DND-41 (cell line): ENCODE results near the gene MRPL39.

ENCODE experiments used
- ATAC-seq: fragments of 200-7000 bp; cut with Tn5 transposase; 3 replicates; pipeline ENCODE4 v1.9.1; 2021; ENCODE audit warnings: low read depth; ENCODE audit not compliant: insufficient read depth
- DNase-seq: peaks from one replicate; pipeline ENCODE4 v3.0.0-alpha.2; 2020
- H2AFZ ChIP-seq: 2 replicates; pipeline ENCODE4 v1.6.0; 2012; ENCODE audit warnings: low read depth, low read length
- H3K27ac ChIP-seq: 2 replicates; pipeline ENCODE4 v1.5.1; 2012; ENCODE audit warnings: low read length, inconsistent platforms
- H3K27me3 ChIP-seq: fragments of 200-600 bp; sonication (generic); 2 replicates; pipeline ENCODE4 v1.6.0; 2012; ENCODE audit warnings: low read length, mild to moderate bottlenecking, inconsistent platforms; ENCODE audit not compliant: insufficient read depth, poor library complexity
- H3K36me3 ChIP-seq: 2 replicates; pipeline ENCODE4 v1.5.1; 2012; ENCODE audit warnings: low read length, inconsistent platforms; ENCODE audit not compliant: insufficient read depth
- H3K4me1 ChIP-seq: 2 replicates; pipeline ENCODE4 v1.5.1; 2012; ENCODE audit warnings: mild to moderate bottlenecking, low read length; ENCODE audit not compliant: insufficient read depth
- H3K4me2 ChIP-seq: 2 replicates; pipeline ENCODE4 v1.6.0; 2012; ENCODE audit warnings: mild to moderate bottlenecking, moderate library complexity, low read length, inconsistent platforms; ENCODE audit not compliant: insufficient read depth
- H3K4me3 ChIP-seq, 2 experiments: fragments of 200-600 bp in 1 of 2; shearing (Covaris generic) in 1 of 2; 2 replicates each; pipeline ENCODE4 v1.5.1; 2012 to 2016; ENCODE audit warnings: inconsistent platforms in 2 of 2, low read length in 2 of 2, mild to moderate bottlenecking in 2 of 2, low read depth in 1 of 2, moderate library complexity in 1 of 2
- H3K79me2 ChIP-seq: 2 replicates; pipeline ENCODE4 v1.6.0; 2012; ENCODE audit warnings: low read length, inconsistent platforms; ENCODE audit not compliant: insufficient read depth
- H3K9ac ChIP-seq: 2 replicates; pipeline ENCODE4 v1.6.0; 2012; ENCODE audit warnings: low read depth, mild to moderate bottlenecking, inconsistent platforms, low read length, moderate library complexity
- H3K9me3 ChIP-seq: 2 replicates; pipeline ENCODE4 v1.5.1; 2012; ENCODE audit warnings: low read length, moderate library complexity, mild to moderate bottlenecking, inconsistent platforms; ENCODE audit not compliant: insufficient read depth, severe bottlenecking
- H4K20me1 ChIP-seq: 2 replicates; pipeline ENCODE4 v1.6.0; 2012; ENCODE audit warnings: low read length; ENCODE audit not compliant: insufficient read depth
- CTCF ChIP-seq: IDR thresholded peaks from 2 replicates; pipeline ENCODE4 v1.5.1; 2012; ENCODE audit warnings: borderline replicate concordance, low read length, moderate library complexity, mild to moderate bottlenecking; ENCODE audit not compliant: poor library complexity, severe bottlenecking; ENCODE audit errors: extremely low read depth
- EZH2 ChIP-seq: IDR thresholded peaks from 3 replicates; pipeline ENCODE4 v1.6.1; 2012; ENCODE audit warnings: borderline replicate concordance, low read depth, mild to moderate bottlenecking, moderate library complexity, low read length, inconsistent platforms; ENCODE audit not compliant: severe bottlenecking

MRPL39 gene

GRCh38 chr21:25563361-25564116, 43.7 kb downstream of the MRPL39 start:
- H3K4me3 ChIP-seq, result peak overlapping the region; percentile 36 to 82
- no peaks in the 10 kb centered on the region for H3K27me3 ChIP-seq
- H3K9me3 ChIP-seq, result no peaks in the 10 kb centered on the region
- peak overlapping the region; percentile 97 for H3K9ac ChIP-seq
- H4K20me1 ChIP-seq, result peaks cover 34% of the 10 kb centered on the region
- peak overlapping the region; percentile 96 for H3K27ac ChIP-seq
- ATAC-seq (peak; percentile 48), DNase-seq (peak; percentile 65)
- peaks cover 67% of the 10 kb centered on the region for H3K79me2 ChIP-seq
- peaks cover 43% of the 10 kb centered on the region for H3K36me3 ChIP-seq
- TF ChIP-seq EZH2 (no peak), CTCF (no peak)
- peak overlapping the region; percentile 86 for H3K4me2 ChIP-seq
- H2AFZ ChIP-seq, result peak overlapping the region; percentile 84; the same call in 1 of the 2 replicates
- peaks cover 74% of the 10 kb centered on the region for H3K4me1 ChIP-seq

- Histone ChIP-seq H3K9ac (peak overlapping the region; percentile 97), H3K4me1 (peaks cover 67% of the 10 kb centered on the region), H3K79me2 (peaks cover 58% of the 10 kb centered on the region), H3K4me3 (peak overlapping the region; percentile 36 to 82), H3K27me3 (no peaks in the 10 kb centered on the region), H3K36me3 (peaks cover 36% of the 10 kb centered on the region), H3K27ac (peak overlapping the region; percentile 96), H3K4me2 (peak overlapping the region; percentile 86), H4K20me1 (peaks cover 34% of the 10 kb centered on the region), H3K9me3 (no peaks in the 10 kb centered on the region), H2AFZ (peak overlapping the region; percentile 84)
- peak; percentile 18; the same call in 2 of the 3 replicates for ATAC-seq
- TF ChIP-seq EZH2 (no peak), CTCF (no peak)
- DNase-seq, result peak; percentile 34
Observed at GRCh38 chr21:25562660-25563059, 44.6 kb downstream of the MRPL39 start.

- Histone ChIP-seq H3K9ac (peak overlapping the region; percentile 97), H3K27ac (peak overlapping the region; percentile 96)
Observed at GRCh38 chr21:25561668-25562641, 45.3 kb downstream of the MRPL39 start.

More at GRCh38 chr21:25561668-25562641, 45.3 kb downstream of the MRPL39 start:
- ATAC-seq (peak; percentile 80), DNase-seq (peak; percentile 82)
- H4K20me1 ChIP-seq, result peaks cover 27% of the 10 kb centered on the region
- peaks cover 51% of the 10 kb centered on the region for H3K79me2 ChIP-seq
- H3K27me3 ChIP-seq, result no peaks in the 10 kb centered on the region
- H2AFZ ChIP-seq, result peak overlapping the region; percentile 84
- H3K4me1 ChIP-seq, result peaks cover 60% of the 10 kb centered on the region
- peak overlapping the region; percentile 36 to 82 for H3K4me3 ChIP-seq
- peak; percentile 51 for TF ChIP-seq CTCF
- TF ChIP-seq EZH2, result no peak
- H3K36me3 ChIP-seq, result peaks cover 29% of the 10 kb centered on the region
- peak overlapping the region; percentile 86 for H3K4me2 ChIP-seq
- no peaks in the 10 kb centered on the region for H3K9me3 ChIP-seq
